Stimulated activated CD8-positive, alpha-beta memory T cell treated with anti-CD3 and anti-CD28 coated beads, Interleukin-12 subunit alpha, Interleukin-12 subunit beta, amount 100 ng/mL, for 24 hours (primary cell): ENCODE results near the gene AKAP8.
"Not testable (repeated sequence)": the region's sequence is repeated elsewhere in the genome, so short reads cannot be mapped to it uniquely, and the experiment has no call there.

Experiments used
- DNase-seq: peaks from one replicate; pipeline ENCODE4 v3.0.0-alpha.2; 2020; ENCODE audit errors: extremely low read depth

AKAP8 gene

DNA sequence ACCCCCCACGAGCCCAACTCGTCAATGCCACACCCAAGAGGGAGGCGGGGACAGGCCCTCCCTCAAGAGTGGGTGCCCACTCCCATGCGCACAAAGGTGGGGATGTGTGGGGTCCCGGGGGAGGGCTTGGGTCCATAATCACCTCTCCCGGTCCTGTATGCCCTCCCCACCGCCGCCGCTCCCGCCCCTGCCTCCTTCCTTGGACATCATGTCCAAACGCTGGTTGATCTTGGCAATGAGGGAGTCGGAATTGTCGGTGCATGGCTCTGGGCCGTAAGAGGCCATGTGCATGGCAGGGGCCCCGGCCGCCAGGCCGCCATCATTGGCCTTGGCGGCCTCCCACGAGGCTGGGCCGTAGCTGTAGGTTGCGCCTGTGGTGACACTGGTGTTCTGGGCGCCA is 5.9 kb downstream of the AKAP8 start:
- no peak for DNase-seq

DNA sequence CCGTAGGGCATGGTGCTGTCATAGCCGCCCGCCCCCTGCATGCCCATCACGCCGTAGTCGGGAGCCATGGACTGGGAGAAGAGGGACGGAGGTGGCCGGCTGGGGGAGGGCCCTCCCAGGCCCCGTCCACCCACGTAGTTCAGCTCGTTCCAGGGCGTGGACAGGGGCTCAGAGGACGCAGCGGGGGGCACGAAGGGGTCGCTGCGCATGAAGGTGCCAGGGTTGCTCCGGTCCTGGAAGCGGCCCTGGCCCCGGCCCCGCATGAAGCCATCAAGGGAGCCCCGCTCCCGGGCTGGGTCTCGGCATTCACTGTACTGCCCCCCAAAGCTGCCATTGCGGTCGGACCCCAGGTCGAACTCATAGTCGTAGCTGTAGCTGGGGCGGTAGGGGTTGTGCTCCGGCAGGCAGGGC is 6.7 kb downstream of the AKAP8 start:
- no peak for DNase-seq

DNA sequence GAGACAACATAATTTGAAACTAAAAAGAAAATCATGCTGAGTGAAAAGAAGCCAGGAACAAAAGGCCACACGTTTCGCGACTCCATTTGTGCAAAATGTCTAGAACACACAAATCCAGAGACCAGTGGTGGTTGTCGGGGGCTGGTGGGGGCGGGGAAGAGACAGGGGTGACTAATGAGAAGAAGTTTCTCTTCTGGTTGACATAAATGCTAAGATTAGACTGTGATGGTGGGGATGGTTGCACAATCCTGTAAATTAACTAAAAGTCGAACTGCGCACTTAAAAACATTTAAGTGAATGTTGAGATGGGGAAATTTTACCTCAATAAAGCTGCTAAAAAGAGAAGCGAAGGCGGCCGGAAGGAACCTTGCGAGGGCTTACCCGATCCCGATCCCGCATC is 7.1 kb downstream of the AKAP8 start:
- no peak for DNase-seq

DNA sequence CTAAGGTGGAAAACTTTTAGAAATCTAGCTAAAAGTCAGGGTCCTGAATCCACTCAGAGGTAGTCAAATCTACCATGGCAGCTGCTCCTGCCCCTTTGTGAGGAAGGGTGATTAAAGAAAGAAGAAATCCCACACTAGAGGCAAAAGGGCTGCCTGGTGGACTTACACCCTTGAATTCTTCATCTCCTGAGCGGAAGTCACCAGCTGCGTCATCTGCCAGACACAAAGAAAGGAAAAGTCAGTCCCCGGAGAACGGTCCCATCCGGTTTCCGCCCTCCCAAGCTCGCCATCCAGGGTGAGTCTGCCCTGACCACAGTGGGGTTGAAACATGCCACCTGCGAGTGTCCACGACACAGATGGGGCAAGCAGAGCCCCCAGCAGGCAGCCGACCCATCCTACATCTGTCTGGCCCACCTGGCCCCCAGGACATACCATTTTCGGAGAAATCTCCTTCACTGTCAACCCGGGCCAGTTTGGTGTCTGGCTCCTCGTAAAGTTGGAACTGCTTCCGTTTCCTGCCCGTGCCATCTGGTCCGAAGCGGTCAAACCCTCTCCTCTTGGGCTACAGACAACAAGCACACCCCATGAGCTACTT is 7.7 kb downstream of the AKAP8 start:
- no peak for DNase-seq

DNA sequence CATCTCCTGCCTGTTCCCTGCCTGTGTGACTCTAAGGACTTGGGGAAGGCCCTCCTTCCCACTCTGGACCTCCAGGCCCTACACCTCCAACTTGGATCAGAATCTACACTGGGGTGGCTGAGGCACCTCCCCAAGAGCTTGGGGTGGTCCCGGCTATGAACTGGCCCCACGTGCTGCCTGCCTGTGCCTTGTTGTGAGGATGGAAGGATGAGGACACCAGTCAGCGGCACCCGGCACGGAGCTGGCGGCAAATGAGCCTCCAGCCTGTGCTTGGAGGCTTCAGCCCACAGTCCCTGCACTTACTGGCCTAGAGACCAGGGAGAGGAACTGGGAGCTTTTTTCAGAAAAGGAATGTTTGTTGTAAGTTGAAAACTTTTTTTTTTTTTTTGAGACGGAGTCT is 8.5 kb downstream of the AKAP8 start:
- DNase-seq = no peak

DNA sequence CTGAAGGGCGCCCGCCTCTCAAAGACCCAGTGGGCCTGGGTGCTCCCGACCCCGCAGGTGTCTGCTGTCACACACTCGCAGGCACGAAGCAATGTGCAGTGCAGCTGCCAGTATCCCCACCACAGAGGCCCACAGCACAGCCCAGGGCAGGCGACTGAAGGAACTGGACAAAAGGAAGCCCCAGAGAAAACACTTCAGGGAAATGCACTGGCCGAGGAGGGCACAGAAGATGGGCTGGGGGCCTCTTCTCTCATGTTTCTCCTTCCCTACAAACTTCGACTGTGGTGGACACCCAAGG is 10.0 kb downstream of the AKAP8 start:
- DNase-seq = no peak

DNA sequence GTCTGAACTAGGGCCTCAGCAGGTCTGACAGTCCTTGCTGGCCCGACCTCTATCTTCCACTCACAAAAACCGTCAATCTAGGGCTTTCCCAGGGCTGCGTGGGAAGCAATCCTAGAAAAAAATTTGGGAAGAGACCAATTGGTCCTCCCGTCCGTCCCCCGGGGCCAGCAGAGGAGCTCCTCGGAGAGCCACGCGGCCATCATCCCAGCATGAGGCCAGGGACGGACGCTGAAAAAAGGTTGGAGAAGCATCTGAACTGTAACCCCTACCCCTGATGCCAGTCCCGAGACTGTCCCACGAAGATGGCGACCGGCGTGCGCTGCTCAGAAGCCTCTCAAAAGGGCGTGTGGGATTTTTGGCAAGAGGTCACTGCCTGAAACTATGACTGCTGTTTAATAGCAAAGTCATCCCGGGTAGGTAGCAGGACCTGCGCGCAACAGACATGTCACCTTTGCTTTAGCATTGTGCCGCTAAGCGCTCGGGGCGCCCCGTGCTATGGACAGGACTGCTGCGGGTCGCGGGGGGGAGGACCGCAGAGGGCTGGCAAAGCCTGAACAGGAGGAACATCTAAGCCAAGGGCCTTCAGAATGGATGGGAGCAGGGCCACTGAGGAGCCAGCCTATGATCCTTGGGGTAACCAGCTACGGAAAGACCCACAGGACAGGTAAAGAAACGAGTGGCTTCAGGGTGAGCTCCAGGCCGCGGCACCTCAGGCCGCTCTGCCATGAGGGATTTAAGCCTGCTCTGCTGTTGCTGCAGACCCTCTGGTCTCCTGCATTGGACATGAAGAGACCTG is 10.6 kb downstream of the AKAP8 start:
- no peak for DNase-seq

DNA sequence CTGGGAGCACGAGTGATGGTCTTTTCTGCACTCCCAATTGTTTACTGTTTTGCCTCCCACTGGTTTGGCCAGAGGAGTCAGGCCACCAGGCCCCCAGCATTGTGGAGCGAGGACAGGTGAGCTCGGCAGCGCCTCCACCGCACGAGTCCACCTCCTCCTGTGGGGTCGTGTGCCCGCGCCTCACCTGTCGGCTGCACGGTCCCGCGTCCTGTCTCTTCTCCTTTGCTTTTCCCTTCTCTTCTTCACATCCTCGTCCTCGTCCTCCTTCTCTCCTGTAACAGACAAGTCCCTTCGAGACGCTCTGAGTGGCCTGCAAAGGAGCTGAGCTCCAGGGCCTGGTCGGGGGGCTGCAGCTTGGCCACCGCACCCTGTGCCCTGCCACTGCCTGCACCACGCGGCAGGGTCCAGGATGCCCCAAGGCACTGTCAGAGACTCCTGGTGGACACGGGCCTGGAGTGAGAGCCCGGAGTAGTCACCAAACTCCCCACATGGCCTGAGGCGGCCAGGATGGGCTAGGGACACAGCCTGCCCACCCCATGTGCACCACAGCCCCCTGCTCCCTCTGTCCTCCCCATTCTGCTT is 11.4 kb downstream of the AKAP8 start:
- DNase-seq = no peak

DNA sequence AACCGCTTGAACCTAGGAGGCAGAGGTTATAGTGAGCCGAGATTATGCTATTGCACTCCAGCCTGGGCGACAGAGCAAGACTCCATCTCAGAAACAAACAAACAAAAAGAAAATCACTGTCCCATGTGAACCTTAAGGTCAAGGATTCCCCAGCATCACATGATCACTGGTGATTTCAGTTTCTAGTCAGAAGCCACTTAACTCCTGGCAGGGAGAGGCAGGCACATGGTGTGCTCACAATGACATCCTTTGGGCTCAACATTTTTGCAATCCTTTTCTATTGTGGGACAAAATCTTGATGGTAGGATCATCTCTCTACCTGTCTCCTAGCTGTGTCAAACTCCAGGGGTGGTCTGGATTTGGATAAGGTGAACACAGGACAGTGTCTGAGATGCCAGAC is 12.1 kb downstream of the AKAP8 start:
- no peak for DNase-seq

DNA sequence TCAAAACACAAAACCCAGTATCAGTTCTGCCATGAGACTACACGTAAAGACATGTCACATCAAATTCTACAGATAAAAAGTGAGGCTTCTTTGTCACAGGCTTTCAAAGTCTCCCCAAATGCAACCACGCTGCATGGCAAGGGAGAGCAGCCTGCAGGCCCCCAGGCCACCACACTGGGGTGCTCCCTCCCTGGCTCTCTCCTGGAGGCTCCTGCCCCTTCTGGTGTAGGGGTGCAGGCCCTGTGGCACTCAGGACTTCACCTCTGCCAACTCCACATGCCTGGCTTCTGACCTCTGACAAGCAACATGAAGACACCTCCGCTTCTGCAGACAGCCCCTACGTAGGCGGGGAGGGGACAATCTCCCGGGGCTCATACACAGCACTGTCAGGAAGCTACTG is 14.3 kb downstream of the AKAP8 start:
- DNase-seq = no peak

DNA sequence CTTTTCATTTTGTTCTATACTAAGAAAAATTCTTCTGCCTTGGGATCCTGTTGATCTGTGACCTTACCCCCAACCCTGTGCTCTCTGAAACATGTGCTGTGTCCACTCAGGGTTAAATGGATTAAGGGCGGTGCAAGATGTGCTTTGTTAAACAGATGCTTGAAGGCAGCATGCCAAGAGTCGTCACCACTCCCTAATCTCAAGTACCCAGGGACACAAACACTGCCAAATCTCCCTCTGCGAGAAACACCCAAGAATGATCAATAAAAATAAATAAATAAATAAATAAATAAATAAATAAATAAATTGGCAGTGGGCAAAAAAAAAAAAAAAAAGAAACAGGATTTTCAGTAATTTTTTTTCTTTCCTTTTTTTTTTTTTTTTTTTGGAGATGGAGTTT is 15.8 kb downstream of the AKAP8 start:
- not testable (repeated sequence) for DNase-seq

DNA sequence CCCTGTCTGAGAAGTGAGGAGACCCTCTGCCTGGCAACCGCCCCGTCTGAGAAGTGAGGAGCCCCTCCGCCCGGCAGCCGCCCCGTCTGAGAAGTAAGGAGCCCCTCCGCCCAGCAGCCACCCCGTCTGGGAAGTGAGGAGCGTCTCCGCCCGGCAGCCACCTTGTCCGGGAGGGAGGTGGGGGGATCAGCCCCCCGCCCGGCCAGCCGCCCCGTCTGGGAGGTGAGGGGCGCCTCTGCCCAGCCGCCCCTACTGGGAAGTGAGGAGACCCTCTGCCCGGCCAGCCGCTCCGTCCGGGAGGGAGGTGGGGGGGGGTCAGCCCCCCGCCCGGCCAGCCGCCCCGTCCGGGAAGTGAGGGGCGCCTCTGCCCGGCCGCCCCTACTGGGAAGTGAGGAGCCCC is 16.5 kb downstream of the AKAP8 start:
- not testable (repeated sequence) for DNase-seq

DNA sequence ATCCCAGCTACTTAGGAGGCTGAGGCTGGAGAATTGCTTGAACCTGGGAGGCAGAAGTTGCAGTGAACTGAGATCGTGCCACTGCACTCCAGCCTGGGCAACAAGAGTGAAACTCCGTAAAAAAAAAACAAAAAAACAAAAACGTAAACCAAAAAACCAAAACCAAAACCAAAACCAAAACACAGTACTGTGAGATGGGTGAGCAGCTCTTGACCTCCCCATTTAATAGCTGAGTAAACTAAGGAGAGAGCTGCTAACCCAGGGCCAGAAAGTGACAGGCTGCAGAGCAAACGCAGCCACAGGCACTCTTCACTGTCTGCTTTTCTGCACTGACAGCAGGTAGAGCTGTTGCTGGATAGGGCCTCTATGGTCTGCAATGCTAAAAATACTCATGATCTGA is 19.6 kb downstream of the AKAP8 start:
- DNase-seq = not testable (repeated sequence)

DNA sequence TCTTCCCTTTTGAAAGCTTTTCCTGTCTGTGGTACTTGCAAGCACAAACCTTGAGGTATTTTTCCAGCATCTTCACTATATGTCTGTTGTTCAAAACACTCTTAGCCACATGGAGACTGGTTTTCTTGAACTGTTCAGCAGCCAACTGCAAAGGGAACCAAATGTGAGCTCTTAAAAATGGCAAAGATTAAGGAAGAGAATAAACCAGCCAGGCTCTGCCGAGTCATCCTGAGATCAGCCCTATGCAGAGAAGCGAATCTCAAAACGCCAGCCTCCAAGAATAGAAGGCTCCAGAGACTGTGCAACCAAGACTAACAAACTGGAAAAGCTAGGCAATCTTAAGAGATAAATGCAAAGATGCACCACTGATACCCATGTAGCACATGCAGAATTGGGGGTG is 20.7 kb downstream of the AKAP8 start:
- DNase-seq = no peak

DNA sequence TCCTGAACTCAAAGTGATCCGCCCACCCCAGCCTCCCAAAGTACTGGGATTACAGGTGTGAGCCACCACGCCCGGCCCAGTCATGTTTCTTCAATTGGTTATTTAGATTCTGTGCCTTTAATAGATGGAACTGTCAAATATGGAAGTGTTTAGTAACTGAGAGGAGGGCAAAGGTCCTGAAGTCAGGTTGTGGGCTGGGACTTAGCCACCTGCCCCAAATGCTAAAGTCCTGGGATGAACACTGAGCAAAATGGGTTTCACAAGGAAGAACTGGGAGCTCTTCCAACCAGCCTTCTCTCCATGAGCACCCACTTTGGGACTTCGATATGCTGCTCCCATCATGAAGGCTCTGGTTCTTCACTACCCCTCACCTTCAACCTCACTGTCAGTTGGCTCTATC is 21.7 kb downstream of the AKAP8 start:
- no peak for DNase-seq

DNA sequence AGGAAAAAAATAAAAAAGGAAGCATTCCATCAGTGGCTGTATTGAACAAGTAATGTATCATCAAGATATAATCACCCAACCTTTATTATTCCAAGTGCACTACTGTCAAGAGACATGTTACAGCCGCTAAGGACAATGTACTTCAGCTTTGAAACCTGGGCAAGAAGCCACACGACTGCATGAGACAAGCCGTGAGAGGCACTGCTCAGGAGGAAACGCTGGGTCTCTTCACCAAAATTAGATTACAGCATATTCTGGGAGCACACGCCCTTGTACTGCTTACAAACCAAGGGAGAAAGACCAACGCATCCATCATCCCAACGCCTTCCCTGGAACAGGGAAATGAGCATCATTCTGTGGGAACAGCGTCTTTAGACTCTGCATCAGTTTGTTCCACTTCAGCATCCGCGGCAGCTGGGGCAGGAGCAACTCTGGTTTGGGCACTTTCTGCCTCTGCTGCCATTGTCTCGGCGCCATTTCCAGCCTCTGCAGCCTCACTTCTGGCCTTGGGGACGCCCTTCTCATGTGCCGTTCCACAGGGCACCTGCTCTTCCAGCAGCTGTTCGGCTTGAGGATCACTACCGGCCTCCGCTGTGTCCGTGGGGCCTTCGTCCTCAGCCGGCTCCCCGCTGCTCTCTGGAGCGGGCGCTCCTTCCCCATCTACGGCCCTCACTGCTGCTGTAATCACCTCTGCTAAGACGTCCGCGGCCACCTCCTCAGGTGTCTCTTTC is 24.9 kb downstream of the AKAP8 start:
- no peak for DNase-seq

DNA sequence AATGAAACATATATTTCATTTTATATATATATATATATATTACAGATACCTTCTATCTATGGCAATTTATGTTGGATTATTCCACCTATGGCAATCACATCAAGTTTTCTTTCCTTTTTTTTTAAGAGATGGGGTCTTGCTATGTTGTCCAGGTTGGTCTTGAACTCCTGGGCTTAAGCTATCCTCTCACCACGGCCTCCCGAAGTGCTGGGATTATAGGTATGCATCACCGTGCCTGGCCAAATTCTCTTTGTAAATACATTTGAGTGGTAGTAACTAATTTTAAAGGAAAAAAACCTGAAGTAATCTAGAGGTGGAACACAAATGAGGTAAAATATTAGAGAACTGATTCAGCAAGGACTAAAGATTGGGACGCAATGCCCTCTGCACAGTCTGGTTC is 25.7 kb downstream of the AKAP8 start:
- DNase-seq = no peak

DNA sequence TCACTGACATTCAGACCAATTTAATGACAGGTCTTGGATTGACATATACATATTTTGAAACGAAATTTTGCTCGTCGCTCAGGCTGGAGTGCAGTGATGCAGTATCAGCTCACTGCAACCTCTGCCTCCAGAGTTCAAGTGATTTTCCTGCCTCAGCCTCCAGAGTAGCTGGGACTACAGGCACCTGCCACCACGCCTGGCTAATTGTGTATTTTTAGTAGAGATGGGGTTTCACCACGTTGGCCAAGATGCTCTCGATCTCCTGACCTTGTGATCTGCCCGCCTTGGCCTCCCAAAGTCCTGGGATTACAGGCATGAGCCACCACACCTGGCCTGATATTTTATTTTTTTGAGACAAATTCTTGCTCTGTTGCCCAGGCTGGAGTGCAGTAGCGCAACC is 27.1 kb downstream of the AKAP8 start:
- DNase-seq = not testable (repeated sequence)

DNA sequence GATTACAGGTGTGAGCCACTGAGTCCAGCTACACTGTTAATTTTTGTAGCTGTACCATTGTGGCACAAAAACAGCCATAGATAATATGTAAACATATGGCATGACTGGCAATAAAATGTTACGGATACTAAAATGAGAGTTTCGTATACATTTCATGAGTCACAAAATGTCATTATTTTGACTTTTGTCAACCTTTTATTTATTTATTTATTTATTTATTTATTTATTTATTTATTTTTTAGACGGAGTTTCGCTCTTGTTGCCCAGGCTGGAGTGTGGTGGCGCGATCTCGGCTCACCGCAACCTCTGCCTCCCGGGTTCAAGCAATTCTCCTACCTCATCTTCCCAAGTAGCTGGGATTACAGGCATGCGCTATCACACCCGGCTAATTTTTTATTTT is 38.3 kb downstream of the AKAP8 start:
- DNase-seq = not testable (repeated sequence)

DNA sequence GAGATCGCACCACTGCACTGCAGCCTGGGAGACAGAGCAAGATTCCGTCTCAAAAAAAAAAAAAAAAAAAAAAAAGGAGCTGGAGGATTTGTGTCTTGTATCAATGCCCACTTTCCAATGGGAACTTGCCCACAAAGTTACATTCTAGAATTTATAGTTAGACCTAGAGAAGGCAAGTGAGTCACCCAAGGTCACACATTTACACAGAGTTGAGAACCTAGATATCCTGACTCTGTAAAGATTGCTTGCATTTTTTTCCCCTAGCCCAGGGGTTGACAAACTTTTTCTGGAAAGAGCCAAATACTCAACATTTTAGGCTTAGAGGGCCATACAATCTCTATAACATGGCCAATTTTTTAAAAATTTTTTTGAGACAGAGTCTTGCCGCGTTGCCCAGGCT is 39.5 kb downstream of the AKAP8 start:
- DNase-seq = no peak

DNA sequence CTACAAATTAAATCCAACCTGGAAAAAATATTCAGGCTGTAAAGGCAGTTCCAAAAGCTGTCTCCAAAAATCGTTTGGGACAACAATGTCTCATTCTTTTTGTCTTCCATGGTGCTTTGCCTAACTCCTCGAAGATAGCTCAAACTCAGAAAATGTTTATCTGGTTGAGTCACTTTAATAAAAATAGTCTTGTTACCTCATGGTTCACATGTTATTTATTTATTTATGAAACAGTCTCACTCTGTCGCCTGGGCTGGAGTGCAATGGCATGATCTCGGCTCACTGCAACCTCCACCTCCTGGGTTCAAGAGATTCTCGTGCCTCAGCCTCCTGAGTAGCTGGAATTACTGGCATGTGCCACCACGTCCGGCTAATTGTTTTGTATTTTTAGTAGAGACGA is 42.4 kb downstream of the AKAP8 start:
- no peak for DNase-seq

DNA sequence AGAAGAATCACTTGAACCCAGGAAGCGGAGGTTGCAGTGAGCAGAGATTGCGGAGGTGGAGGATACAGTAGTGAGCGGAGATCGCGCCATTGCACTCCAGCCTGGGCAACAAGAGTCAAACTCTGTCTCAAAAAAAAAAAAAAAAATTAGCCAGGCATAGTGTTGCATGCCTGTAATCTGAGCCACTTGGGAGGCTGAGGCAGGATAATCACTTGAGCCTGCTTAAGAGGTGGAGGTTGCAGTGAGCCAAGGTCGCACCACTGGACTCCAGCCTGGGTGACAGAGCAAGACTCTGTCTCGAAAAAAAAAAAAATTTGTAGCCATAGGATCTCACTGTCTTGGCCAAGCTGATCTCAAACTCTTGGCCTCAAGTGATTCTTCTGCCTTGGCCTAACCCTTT is 43.6 kb downstream of the AKAP8 start:
- not testable (repeated sequence) for DNase-seq
